ENCODE data around the gene BRK1.

BRK1 gene

GRCh38 chr3:10137178-10137577 lies 21.7 kb downstream of the BRK1 start:
- no peak for DNase-seq
- Histone ChIP-seq H3K4me3 (ENCODE audit: low read depth, low read length) (no peak overlapping the region), H3K4me1 (no peaks in the 10 kb centered on the region), H3K27me3 (no peaks in the 10 kb centered on the region), H3K9me3 (no peaks in the 10 kb centered on the region), H3K36me3 (no peaks in the 10 kb centered on the region)
- TF ChIP-seq CTCF (IDR thresholded peaks at IDR 0.05; ENCODE audit: low read depth, low read length): no peak

GRCh38 chr3:10140996-10141546 lies 25.6 kb downstream of the BRK1 start:
- no peak for TF ChIP-seq CTCF (IDR thresholded peaks at IDR 0.05; ENCODE audit: low read depth, low read length)
- no peaks in the 10 kb centered on the region for H3K27me3 ChIP-seq
- no peak for DNase-seq
- no peaks in the 10 kb centered on the region for H3K9me3 ChIP-seq
- 0 out of 2 replicates have a peak, but pooled peaks cover 2% of the 10 kb centered on the region for H3K36me3 ChIP-seq
- H3K4me1 ChIP-seq: no peaks in the 10 kb centered on the region
- no peak overlapping the region for H3K4me3 ChIP-seq (ENCODE audit: low read depth, low read length)

GRCh38 chr3:10142707-10143560 lies 27.5 kb downstream of the BRK1 start:
- DNase-seq: no peak
- Histone ChIP-seq H3K9me3 (no peaks in the 10 kb centered on the region), H3K4me1 (no peaks in the 10 kb centered on the region), H3K36me3 (0 out of 2 replicates have a peak, but pooled peaks cover 2% of the 10 kb centered on the region), H3K4me3 (ENCODE audit: low read depth, low read length) (peak overlapping the region; percentile 60), H3K27me3 (no peaks in the 10 kb centered on the region)
- no peak for TF ChIP-seq CTCF (IDR thresholded peaks at IDR 0.05; ENCODE audit: low read depth, low read length)

- no peaks in the 10 kb centered on the region for H3K4me1 ChIP-seq
- TF ChIP-seq CTCF (IDR thresholded peaks at IDR 0.05; ENCODE audit: low read depth, low read length): no peak
- DNase-seq: no peak
- H3K27me3 ChIP-seq: no peaks in the 10 kb centered on the region
- H3K4me3 ChIP-seq (ENCODE audit: low read depth, low read length): no peak overlapping the region
- no peaks in the 10 kb centered on the region for H3K9me3 ChIP-seq
- H3K36me3 ChIP-seq: peaks cover 9% of the 10 kb centered on the region; the same call in 1 of the 2 replicates
Observed at GRCh38 chr3:10145685-10146084, 30.2 kb downstream of the BRK1 start.

- Histone ChIP-seq H3K36me3 (peaks cover 7% of the 10 kb centered on the region; the same call in 1 of the 2 replicates), H3K27me3 (no peaks in the 10 kb centered on the region), H3K4me1 (no peaks in the 10 kb centered on the region), H3K9me3 (no peaks in the 10 kb centered on the region), H3K4me3 (ENCODE audit: low read depth, low read length) (no peak overlapping the region)
- no peak for TF ChIP-seq CTCF (IDR thresholded peaks at IDR 0.05; ENCODE audit: low read depth, low read length)
- no peak for DNase-seq
Observed at GRCh38 chr3:10149226-10149625, 33.8 kb downstream of the BRK1 start.

- H3K27me3 ChIP-seq: no peaks in the 10 kb centered on the region
- no peak for DNase-seq
- H3K4me1 ChIP-seq: no peaks in the 10 kb centered on the region
- H3K36me3 ChIP-seq: peaks cover 7% of the 10 kb centered on the region; the same call in 1 of the 2 replicates
- TF ChIP-seq CTCF (IDR thresholded peaks at IDR 0.05; ENCODE audit: low read depth, low read length): no peak
- no peaks in the 10 kb centered on the region for H3K9me3 ChIP-seq
- H3K4me3 ChIP-seq (ENCODE audit: low read depth, low read length): no peak overlapping the region
Observed at GRCh38 chr3:10150987-10151386, 35.5 kb downstream of the BRK1 start.

All from BE2C (cell line).